GM18870 (cell line): ENCODE data around the gene ZNF708.
"Not testable (repeated sequence)": the region's sequence is repeated elsewhere in the genome, so short reads cannot be mapped to it uniquely, and the experiment has no call there.

Source experiments
- ATAC-seq: cut with Tn5 transposase; IDR thresholded peaks from one replicate; pipeline ENCODE4 v1.9.1; 2021; ENCODE audit warnings: moderate library complexity; ENCODE audit not compliant: unreplicated experiment

ZNF708 gene

DNA sequence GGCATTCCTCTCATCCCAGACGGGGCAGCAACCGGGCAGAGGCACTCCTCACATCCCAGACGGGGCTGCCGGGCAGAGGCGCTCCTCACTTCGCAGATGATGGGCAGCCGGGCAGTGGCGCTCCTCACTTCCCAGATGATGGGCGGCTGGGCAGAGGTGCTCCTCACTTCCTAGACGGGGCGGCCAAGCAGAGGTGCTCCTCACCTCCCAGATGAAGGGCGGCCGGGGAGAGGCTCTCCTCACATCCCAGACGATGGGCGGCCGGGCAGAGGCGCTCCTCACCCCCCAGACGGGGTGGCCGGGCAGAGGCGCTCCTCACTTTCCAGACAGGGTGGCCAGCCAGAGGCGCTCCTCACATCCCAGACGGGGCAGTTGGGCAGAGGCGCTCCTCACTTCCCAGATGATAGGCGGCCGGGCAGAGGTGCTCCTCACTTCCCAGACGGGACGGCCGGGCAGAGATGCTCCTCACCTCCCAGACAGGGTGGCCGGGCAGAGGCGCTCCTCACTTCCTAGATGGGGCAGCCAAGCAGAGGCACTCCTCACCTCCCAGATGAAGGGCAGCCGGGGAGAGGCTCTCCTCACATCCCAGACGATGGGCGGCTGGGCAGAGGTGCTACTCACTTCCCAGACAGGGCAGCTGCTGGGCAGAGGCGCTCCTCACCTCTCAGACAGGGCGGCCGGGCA lies 68.9 kb downstream of the ZNF708 start:
- no peak for ATAC-seq

GRCh38 chr19:21259421-21260124 lies 69.6 kb downstream of the ZNF708 start:
- not testable (repeated sequence) for ATAC-seq

- ATAC-seq: no peak
Measured at GRCh38 chr19:21256722-21257121, 72.5 kb downstream of the ZNF708 start.
